Cardiac fibroblast (primary cell): ENCODE results near the gene TRIM40.
"Not testable (repeated sequence)": the region's sequence is repeated elsewhere in the genome, so short reads cannot be mapped to it uniquely, and the experiment has no call there.

Experiments
- DNase-seq, 2 donors: peaks; one replicate each; pipeline versions ENCODE4 v3.0.0 to v3.0.0-alpha.2; 2010; ENCODE audit warnings: low read depth in 2 of 2
- H3K4me3 ChIP-seq, 2 donors: replicated peaks in 1 of 2; 1 replicate in 1 of 2; 2 replicates in 1 of 2; pipeline ENCODE4 v1.5.1; 2011; ENCODE audit warnings: low read depth in 2 of 2, low read length in 2 of 2, mild to moderate bottlenecking in 2 of 2, moderate library complexity in 1 of 2
- CTCF ChIP-seq: IDR thresholded peaks from one replicate; pipeline ENCODE4 v1.5.1; 2011; ENCODE audit warnings: low read depth, mild to moderate bottlenecking, low read length, inconsistent platforms

The TRIM40 gene

GRCh38 chr6:30129265-30130178, 6.4 kb upstream of the TRIM40 start:
- no peak for TF ChIP-seq CTCF
- no peak overlapping the region for H3K4me3 ChIP-seq
- DNase-seq = no peak

- DNase-seq = no peak
- no peak for TF ChIP-seq CTCF
- no peak overlapping the region for H3K4me3 ChIP-seq
Measured at GRCh38 chr6:30130179-30130679, 5.7 kb upstream of the TRIM40 start.

GRCh38 chr6:30130887-30131862, 4.8 kb upstream of the TRIM40 start:
- peak; percentile 87 to 90 for DNase-seq
- peak; percentile 100 for TF ChIP-seq CTCF
- no peak overlapping the region for H3K4me3 ChIP-seq

GRCh38 chr6:30131947-30132497, 3.9 kb upstream of the TRIM40 start:
- TF ChIP-seq CTCF = no peak
- no peak for DNase-seq
- H3K4me3 ChIP-seq = no peak overlapping the region

DNA sequence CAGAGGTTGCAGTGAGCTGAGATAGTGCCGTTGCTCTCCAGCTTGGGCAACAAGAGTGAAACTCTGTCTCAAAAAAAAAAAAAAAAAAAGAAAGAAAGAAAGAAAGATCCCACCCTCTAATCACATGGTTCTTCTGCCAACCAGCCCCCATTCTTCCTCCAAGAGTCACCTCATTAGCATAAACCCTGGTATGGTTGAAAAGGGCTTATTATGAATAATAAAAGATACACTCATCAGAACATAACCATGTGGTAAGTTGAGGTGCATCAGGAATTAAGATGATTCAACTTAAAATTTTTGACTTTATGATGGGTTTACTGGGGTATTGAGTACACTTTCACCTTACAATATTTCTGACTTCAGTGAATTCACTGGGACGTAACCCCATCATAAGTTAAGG, 793 bp upstream of the TRIM40 start:
- no peak overlapping the region for H3K4me3 ChIP-seq
- no peak for DNase-seq
- no peak for TF ChIP-seq CTCF

DNA sequence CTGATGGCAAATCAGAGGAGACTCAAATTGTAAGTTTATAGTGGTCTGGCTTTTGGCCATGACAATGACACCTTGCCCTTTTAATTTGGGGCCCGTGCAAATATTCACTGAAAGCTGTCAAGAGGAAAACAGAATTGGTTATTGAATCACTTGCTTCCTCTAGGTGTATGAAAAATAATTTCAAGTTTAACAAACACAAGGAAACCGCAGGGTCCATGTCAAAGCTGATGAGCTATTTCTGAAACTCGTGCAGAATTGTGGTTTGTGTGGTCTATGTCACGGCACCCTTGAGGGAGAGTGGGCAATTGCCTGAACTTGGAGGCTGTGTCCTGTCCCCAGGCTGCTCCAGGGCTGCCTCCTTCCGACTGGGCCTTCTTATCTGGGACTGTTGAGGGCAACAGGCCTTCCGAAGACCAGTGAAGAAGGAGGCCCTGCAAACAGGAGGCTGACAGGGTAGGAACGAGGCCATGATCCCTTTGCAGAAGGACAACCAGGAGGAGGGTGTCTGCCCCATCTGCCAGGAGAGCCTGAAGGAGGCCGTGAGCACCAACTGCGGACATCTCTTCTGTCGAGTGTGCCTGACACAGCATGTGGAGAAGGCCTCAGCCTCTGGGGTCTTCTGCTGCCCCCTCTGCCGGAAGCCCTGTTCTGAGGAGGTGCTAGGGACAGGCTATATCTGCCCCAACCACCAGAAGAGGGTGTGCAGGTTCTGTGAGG, 788 bp downstream of the TRIM40 start:
- DNase-seq = no peak
- TF ChIP-seq CTCF = no peak
- no peak overlapping the region for H3K4me3 ChIP-seq

DNA sequence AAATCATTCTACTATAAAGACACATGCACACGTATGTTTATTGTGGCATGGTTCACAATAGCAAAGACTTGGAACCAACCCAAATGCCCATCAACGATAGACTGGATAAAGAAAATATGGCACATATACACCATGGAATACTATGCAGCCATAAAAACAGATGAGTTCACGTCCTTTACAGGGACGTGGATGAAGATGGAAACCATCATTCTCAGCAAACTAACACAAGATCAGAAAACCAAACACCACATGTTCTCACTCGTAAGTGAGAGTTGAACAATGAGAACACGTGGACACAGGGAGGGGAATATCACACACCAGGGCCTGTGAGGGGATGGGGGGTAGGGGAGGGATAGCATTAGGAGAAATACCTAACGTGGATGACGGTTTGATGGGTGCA, 4.3 kb downstream of the TRIM40 start:
- not testable (repeated sequence) for H3K4me3 ChIP-seq, DNase-seq
